ENCODE data around the gene KRT35. TPM values are rescaled to one million over a fixed set of nuclear protein-coding genes. Genes with fewer than 3 reads are reported as not detected.

Gene KRT35
- total RNA-seq, 1 donor from 2014 or later, result not detected

- Histone ChIP-seq H4K20me1 (ENCODE audit: insufficient read depth, low read length) (no peaks in the 10 kb centered on the region), H3K27ac (ENCODE audit: low read depth, low read length) (no peak overlapping the region), H3K4me3 (ENCODE audit: insufficient read depth, low read depth, low read length) (no peak overlapping the region), H3K27me3 (ENCODE audit: insufficient read depth, low read length) (no peaks in the 10 kb centered on the region), H3K4me2 (ENCODE audit: low read length) (no peak overlapping the region), H3K4me1 (ENCODE audit: insufficient read depth, low read length) (peaks cover 3% of the 10 kb centered on the region), H3K9me3 (ENCODE audit: insufficient read depth, low read depth, low read length) (no peaks in the 10 kb centered on the region), H3K36me3 (ENCODE audit: insufficient read depth, low read length) (no peaks in the 10 kb centered on the region), H2AFZ (ENCODE audit: low read depth, low read length) (no peak overlapping the region), H3K79me2 (ENCODE audit: insufficient read depth, low read length) (no peaks in the 10 kb centered on the region), H3K9ac (ENCODE audit: low read length) (no peak overlapping the region)
- no peak for TF ChIP-seq CTCF (IDR thresholded peaks at IDR 0.05; ENCODE audit: insufficient read depth, low read depth, low read length)
- TF ChIP-seq EZH2 (IDR thresholded peaks at IDR 0.05; ENCODE audit: insufficient read depth, low read length), result no peak
- DNase-seq (ENCODE audit: low read depth) (no peak), FAIRE-seq (no peak)
- Mint-ChIP-seq H3K4me1 (ENCODE audit: low read depth, unreplicated experiment) (peaks cover 12% of the 10 kb centered on the region), H3K27me3 (ENCODE audit: low read depth, unreplicated experiment) (peaks cover 2% of the 10 kb centered on the region), H3K4me3 (ENCODE audit: unreplicated experiment) (no peak overlapping the region), H3K9me3 (ENCODE audit: unreplicated experiment) (no peaks in the 10 kb centered on the region), H3K27ac (ENCODE audit: unreplicated experiment) (no peak overlapping the region), H3K36me3 (ENCODE audit: low read depth, unreplicated experiment) (peaks cover 2% of the 10 kb centered on the region)
These were observed 51.3 kb downstream of the KRT35 start for GRCh38 chr17:41429667-41430066.

- Mint-ChIP-seq H3K4me1 (ENCODE audit: low read depth, unreplicated experiment) (peaks cover 12% of the 10 kb centered on the region), H3K27ac (ENCODE audit: unreplicated experiment) (no peak overlapping the region), H3K4me3 (ENCODE audit: unreplicated experiment) (no peak overlapping the region)
These were observed 52.2 kb downstream of the KRT35 start for GRCh38 chr17:41428591-41429291.

More at GRCh38 chr17:41428591-41429291, 52.2 kb downstream of the KRT35 start:
- H4K20me1 ChIP-seq (ENCODE audit: insufficient read depth, low read length), result no peaks in the 10 kb centered on the region
- Mint-ChIP-seq H3K36me3 (ENCODE audit: low read depth, unreplicated experiment) (peaks cover 3% of the 10 kb centered on the region), H3K9me3 (ENCODE audit: unreplicated experiment) (no peaks in the 10 kb centered on the region), H3K27me3 (ENCODE audit: low read depth, unreplicated experiment) (no peaks in the 10 kb centered on the region)
- H3K27ac ChIP-seq (ENCODE audit: low read depth, low read length), result no peak overlapping the region
- no peak overlapping the region for H2AFZ ChIP-seq (ENCODE audit: low read depth, low read length)
- DNase-seq (ENCODE audit: low read depth) (peak; percentile 48), FAIRE-seq (no peak)
- H3K27me3 ChIP-seq (ENCODE audit: insufficient read depth, low read length), result no peaks in the 10 kb centered on the region
- H3K4me3 ChIP-seq (ENCODE audit: insufficient read depth, low read depth, low read length), result no peak overlapping the region
- H3K4me1 ChIP-seq (ENCODE audit: insufficient read depth, low read length), result peaks cover 3% of the 10 kb centered on the region
- no peaks in the 10 kb centered on the region for H3K79me2 ChIP-seq (ENCODE audit: insufficient read depth, low read length)
- no peak overlapping the region for H3K9ac ChIP-seq (ENCODE audit: low read length)
- H3K36me3 ChIP-seq (ENCODE audit: insufficient read depth, low read length), result no peaks in the 10 kb centered on the region
- H3K9me3 ChIP-seq (ENCODE audit: insufficient read depth, low read depth, low read length), result no peaks in the 10 kb centered on the region
- no peak overlapping the region for H3K4me2 ChIP-seq (ENCODE audit: low read length)
- TF ChIP-seq EZH2 (IDR thresholded peaks at IDR 0.05; ENCODE audit: insufficient read depth, low read length), result no peak
- TF ChIP-seq CTCF (IDR thresholded peaks at IDR 0.05; ENCODE audit: insufficient read depth, low read depth, low read length), result no peak

Small RNA genes within 50 kb of the gene (microRNA-seq; reads per million reads assigned to microRNA genes)
- gene MIR6510, result 0.82 reads per million

Other genes starting within 250 kb of the KRT35 start
- gene KRTAP9-3, start 248.7 kb downstream of the KRT35 start, total RNA-seq, result not detected in 2 replicates
- gene KRTAP9-8, start 243.2 kb downstream of the KRT35 start, total RNA-seq, result not detected in 2 replicates
- not detected in 2 replicates for gene KRTAP9-4, start 231.5 kb downstream of the KRT35 start, total RNA-seq
- gene KRTAP9-9, start 225.8 kb downstream of the KRT35 start, total RNA-seq, result not detected in 2 replicates
- not detected in 2 replicates for gene KRTAP9-6, start 215.8 kb downstream of the KRT35 start, total RNA-seq
- gene KRTAP9-7, start 205.5 kb downstream of the KRT35 start, total RNA-seq, result not detected in 2 replicates
- not detected in 2 replicates for gene KRTAP29-1, start 178.3 kb downstream of the KRT35 start, total RNA-seq
- not detected in 2 replicates for gene KRTAP16-1, start 171.8 kb downstream of the KRT35 start, total RNA-seq
- gene KRTAP17-1, start 165.4 kb downstream of the KRT35 start, total RNA-seq, result not detected in 2 replicates
- gene KRT33A, start 130.3 kb downstream of the KRT35 start, total RNA-seq, result not detected in 2 replicates
- not detected in 2 replicates for gene KRT33B, start 111.3 kb downstream of the KRT35 start, total RNA-seq
- not detected in 2 replicates for gene KRT34, start 98.8 kb downstream of the KRT35 start, total RNA-seq
- not detected in 2 replicates for gene KRT31, start 83.5 kb downstream of the KRT35 start, total RNA-seq
- gene KRT37, start 56.6 kb downstream of the KRT35 start, total RNA-seq, result not detected in 2 replicates
- gene KRT38, start 40.2 kb downstream of the KRT35 start, total RNA-seq, result not detected in 2 replicates
- not detected in 2 replicates for gene KRT32, start 13.8 kb downstream of the KRT35 start, total RNA-seq
- gene KRT36, start 8.8 kb upstream of the KRT35 start, total RNA-seq, result not detected in 2 replicates
- not detected in 2 replicates for gene KRT13, start 24.5 kb upstream of the KRT35 start, total RNA-seq
- gene KRT15, start 37.7 kb upstream of the KRT35 start, total RNA-seq, result 0.26 and 0.79 TPM in 2 replicates
- gene KRT19, start 47.2 kb upstream of the KRT35 start, total RNA-seq, result 113 and 210 TPM in 2 replicates
- 0.09 TPM in 1 of 2 replicates, not detected in the other for gene KRT9, start 90.9 kb upstream of the KRT35 start, total RNA-seq
- 1.0 and 2.2 TPM in 2 replicates for gene KRT14, start 105.7 kb upstream of the KRT35 start, total RNA-seq
- 0.79 and 1.3 TPM in 2 replicates for gene KRT16, start 131.6 kb upstream of the KRT35 start, total RNA-seq
- gene KRT17, start 143.4 kb upstream of the KRT35 start, total RNA-seq, result 21.4 and 28.3 TPM in 2 replicates
- gene EIF1, start 207.7 kb upstream of the KRT35 start, total RNA-seq, result 767 and 795 TPM in 2 replicates
- gene GAST, start 231.2 kb upstream of the KRT35 start, total RNA-seq, result not detected in 2 replicates

Measured in astrocyte (in vitro differentiated cells and primary cell).